SU-DHL-6 (cell line): ENCODE results near the gene BIRC7.
A peak's percentile ranks its signal among the peaks of the same experiment; 100 is the strongest.

Experiments used
- H2AFZ ChIP-seq: fragments of 200-600 bp; sonication (generic); 2 replicates; pipeline ENCODE4 v1.6.1; 2014; ENCODE audit warnings: low read depth, mild to moderate bottlenecking, moderate library complexity, mixed read lengths, antibody characterized with exemption, low read length; ENCODE audit not compliant: severe bottlenecking
- H3F3A ChIP-seq: fragments of 200-600 bp; shearing (Covaris generic); 2 replicates; pipeline ENCODE4 v1.6.0; 2016; ENCODE audit warnings: antibody characterized with exemption, mild to moderate bottlenecking; ENCODE audit not compliant: insufficient read depth
- H3K27ac ChIP-seq: fragments of 200-600 bp; sonication (generic); 2 replicates; pipeline ENCODE4 v1.5.1; 2016; ENCODE audit warnings: low read depth, mild to moderate bottlenecking, low read length, moderate library complexity, mixed read lengths
- H3K27me3 ChIP-seq: fragments of 200-600 bp; sonication (generic), shearing (Covaris generic); 2 replicates; pipeline ENCODE4 v1.6.0; 2014; ENCODE audit warnings: mild to moderate bottlenecking, low read length
- H3K36me3 ChIP-seq: fragments of 200-600 bp; sonication (generic); 2 replicates; pipeline ENCODE4 v1.6.1; 2014; ENCODE audit warnings: mild to moderate bottlenecking, low read length, mixed read lengths
- H3K4me2 ChIP-seq: fragments of 300-600, 200-600 bp; shearing (Covaris generic), sonication (generic); 2 replicates; pipeline ENCODE4 v1.6.0; 2014; ENCODE audit warnings: low read length, low read depth, mild to moderate bottlenecking; ENCODE audit not compliant: poor library complexity, severe bottlenecking
- H3K4me3 ChIP-seq: fragments of 200-600 bp; sonication (generic); 2 replicates; pipeline ENCODE4 v1.5.1; 2014; ENCODE audit warnings: antibody characterized with exemption, low read length, mild to moderate bottlenecking, mixed read lengths; ENCODE audit not compliant: insufficient read depth, poor library complexity, severe bottlenecking
- H3K79me2 ChIP-seq: fragments of 200-600 bp; sonication (generic); 2 replicates; pipeline ENCODE4 v1.6.1; 2014; ENCODE audit warnings: mild to moderate bottlenecking, low read length, moderate library complexity; ENCODE audit not compliant: insufficient read depth
- H3K9ac ChIP-seq: fragments of 200-600 bp; sonication (generic); 2 replicates; pipeline ENCODE4 v1.7.0; 2014; ENCODE audit warnings: mild to moderate bottlenecking, low read length
- H3K9me2 ChIP-seq: fragments of 200-600 bp; sonication (generic); replicated peaks from 2 replicates; pipeline ENCODE4 v1.6.1; 2014; ENCODE audit warnings: low read length; ENCODE audit not compliant: insufficient read depth
- H3K9me3 ChIP-seq: fragments of 200-600 bp; sonication (generic); 2 replicates; pipeline ENCODE4 v1.6.1; 2014; ENCODE audit warnings: low read length, mixed read lengths; ENCODE audit not compliant: insufficient read depth
- H4K20me1 ChIP-seq: fragments of 200-600 bp; sonication (generic); 2 replicates; pipeline ENCODE4 v1.6.1; 2014; ENCODE audit warnings: low read depth, mild to moderate bottlenecking, antibody characterized with exemption, low read length, moderate library complexity, mixed read lengths
- EZH2phosphoT487 ChIP-seq: fragments of 200-600 bp; sonication (generic), shearing (Covaris generic); conservative IDR thresholded peaks from 2 replicates; pipeline ENCODE4 v1.6.1; 2018; ENCODE audit warnings: mild to moderate bottlenecking, antibody characterized with exemption, low read length, moderate library complexity, mixed read lengths
- TF ChIP-seq, protein P1 (sequence below): fragments of 200-600 bp; sonication (generic); IDR thresholded peaks from one replicate; pipeline ENCODE4 v1.5.1; 2017; ENCODE audit warnings: antibody characterized with exemption, mild to moderate bottlenecking, low read length, moderate library complexity; ENCODE audit not compliant: insufficient read depth, poor library complexity, severe bottlenecking

The BIRC7 gene

DNA sequence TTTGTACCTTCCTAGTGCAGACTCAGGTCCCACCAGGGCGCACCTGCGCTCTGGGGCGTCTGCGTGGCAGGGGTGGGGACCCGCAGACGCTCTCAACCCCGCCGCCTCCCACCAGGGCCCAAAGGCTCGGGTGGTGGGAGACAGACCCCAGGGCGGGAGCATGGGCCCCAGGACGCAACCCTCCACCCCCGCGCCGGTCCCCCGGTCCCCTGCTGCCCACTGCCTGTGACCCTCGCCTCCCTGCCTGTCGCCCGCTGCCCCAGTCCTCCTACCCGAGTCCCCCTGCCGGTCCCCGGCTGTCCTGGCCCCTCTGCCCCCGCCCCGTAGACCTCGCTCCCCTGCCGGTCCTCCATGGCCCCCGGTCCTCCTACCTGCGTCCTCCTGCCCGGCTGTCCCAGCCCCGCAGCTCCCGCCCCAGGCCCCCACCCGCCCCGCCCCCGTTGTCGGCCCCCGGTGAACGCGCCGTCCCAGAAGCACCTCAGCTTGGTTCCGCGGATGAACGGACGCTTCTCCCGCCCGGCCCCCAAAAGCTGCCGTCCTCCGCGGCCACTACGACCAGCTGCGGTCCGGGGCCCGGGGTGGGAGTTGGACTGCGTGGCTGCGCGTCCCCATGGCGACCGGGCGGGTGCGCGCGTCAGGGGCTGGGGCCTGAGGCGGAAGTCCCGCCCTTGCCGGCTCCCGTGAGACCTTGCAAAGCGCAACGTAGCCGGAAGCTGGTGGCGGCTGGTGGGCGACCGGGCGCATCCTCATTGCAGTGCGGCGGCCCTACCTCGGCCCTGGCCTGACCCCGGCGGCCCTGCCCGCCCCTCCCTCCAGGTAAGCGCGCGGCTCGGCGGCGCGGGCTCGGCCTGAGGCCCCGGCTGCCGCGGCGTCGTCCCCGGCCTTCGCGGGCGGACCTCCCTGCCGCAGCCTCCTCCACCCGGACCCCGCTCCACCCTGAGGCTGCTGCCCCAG lies 36.7 kb downstream of the BIRC7 start, which contains the start of gene ARFGAP1:
TSS of gene ARFGAP1 (plus strand) at position 709 of the 954 bp plus-strand sequence. CDS start 2,768 bp downstream, outside the sequence.
- H3K27ac ChIP-seq: no peak within 1 kb of the TSS
- H3F3A ChIP-seq: no peaks in the 10 kb centered on the region
- H3K9ac ChIP-seq: peak within 1 kb of the TSS; percentile 75
- H3K79me2 ChIP-seq: peaks cover 30% of the 10 kb centered on the region
- TF ChIP-seq, protein P1, sequence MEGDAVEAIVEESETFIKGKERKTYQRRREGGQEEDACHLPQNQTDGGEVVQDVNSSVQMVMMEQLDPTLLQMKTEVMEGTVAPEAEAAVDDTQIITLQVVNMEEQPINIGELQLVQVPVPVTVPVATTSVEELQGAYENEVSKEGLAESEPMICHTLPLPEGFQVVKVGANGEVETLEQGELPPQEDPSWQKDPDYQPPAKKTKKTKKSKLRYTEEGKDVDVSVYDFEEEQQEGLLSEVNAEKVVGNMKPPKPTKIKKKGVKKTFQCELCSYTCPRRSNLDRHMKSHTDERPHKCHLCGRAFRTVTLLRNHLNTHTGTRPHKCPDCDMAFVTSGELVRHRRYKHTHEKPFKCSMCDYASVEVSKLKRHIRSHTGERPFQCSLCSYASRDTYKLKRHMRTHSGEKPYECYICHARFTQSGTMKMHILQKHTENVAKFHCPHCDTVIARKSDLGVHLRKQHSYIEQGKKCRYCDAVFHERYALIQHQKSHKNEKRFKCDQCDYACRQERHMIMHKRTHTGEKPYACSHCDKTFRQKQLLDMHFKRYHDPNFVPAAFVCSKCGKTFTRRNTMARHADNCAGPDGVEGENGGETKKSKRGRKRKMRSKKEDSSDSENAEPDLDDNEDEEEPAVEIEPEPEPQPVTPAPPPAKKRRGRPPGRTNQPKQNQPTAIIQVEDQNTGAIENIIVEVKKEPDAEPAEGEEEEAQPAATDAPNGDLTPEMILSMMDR: no peak
- no peak for TF ChIP-seq EZH2phosphoT487
- H3K4me3 ChIP-seq: peak within 1 kb of the TSS; percentile 98
- peak within 1 kb of the TSS; percentile 49 for H2AFZ ChIP-seq
- no peaks in the 10 kb centered on the region for H3K9me3 ChIP-seq
- H3K27me3 ChIP-seq: no peaks in the 10 kb centered on the region
- no peaks in the 10 kb centered on the region for H3K9me2 ChIP-seq
- H4K20me1 ChIP-seq: no peaks in the 10 kb centered on the region
- H3K4me2 ChIP-seq: peak within 1 kb of the TSS; percentile 95
- H3K36me3 ChIP-seq: no peaks in the 10 kb centered on the region

- no peaks in the 10 kb centered on the region for H3K9me2 ChIP-seq
- no peaks in the 10 kb centered on the region for H3K27me3 ChIP-seq
- peak overlapping the region; percentile 98 for H3K4me3 ChIP-seq
- H3K79me2 ChIP-seq: peaks cover 30% of the 10 kb centered on the region
- TF ChIP-seq, protein P1: no peak
- TF ChIP-seq EZH2phosphoT487: no peak
- peak overlapping the region; percentile 75 for H3K9ac ChIP-seq
- no peaks in the 10 kb centered on the region for H3K36me3 ChIP-seq
- H3K9me3 ChIP-seq: no peaks in the 10 kb centered on the region
- H2AFZ ChIP-seq: peak overlapping the region; percentile 49
- peak overlapping the region; percentile 95 for H3K4me2 ChIP-seq
- no peak overlapping the region for H3K27ac ChIP-seq
- H3F3A ChIP-seq: no peaks in the 10 kb centered on the region
- H4K20me1 ChIP-seq: no peaks in the 10 kb centered on the region
Measured at GRCh38 chr20:63273059-63273579, 37.4 kb downstream of the BIRC7 start.

DNA sequence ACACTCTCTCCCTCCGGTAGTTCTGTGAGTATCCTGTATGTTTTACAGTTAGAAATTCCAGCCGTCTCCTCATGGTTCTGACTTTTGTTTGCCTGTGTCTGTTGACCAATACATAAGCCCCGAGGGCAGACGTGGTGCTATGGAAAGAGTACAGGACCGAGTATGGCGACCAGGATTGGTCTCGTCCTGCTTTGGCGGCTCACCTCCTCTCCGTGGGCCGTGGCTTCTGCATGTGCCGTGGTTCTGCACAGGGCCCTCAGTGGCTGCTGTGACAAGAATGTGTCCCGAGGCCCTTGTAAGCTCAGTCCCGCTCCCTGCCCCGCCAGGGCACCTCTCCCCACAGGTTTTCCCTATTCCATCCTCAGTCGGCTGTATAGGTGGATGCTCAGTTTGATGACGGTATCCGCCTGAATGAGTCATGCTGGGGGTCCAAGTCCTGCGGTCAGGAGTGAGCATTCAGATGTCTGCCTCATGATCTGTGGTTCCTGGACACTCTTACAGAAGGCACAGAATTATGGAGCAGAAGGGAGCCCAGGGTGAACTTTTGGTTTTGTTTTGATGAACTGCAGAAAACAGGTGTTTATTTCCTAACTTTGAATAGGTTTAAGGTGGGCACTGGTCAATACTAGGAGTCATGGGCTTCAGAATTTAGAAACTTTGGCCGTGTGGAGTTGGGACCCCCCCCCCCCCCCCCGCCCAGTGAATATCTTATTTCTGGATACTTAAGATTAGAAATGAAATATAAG lies 38.1 kb downstream of the BIRC7 start:
- Histone ChIP-seq H3K36me3 (no peaks in the 10 kb centered on the region), H2AFZ (no peak overlapping the region), H3K79me2 (peaks cover 30% of the 10 kb centered on the region), H3K27ac (no peak overlapping the region), H3K27me3 (no peaks in the 10 kb centered on the region), H3F3A (no peaks in the 10 kb centered on the region), H3K4me3 (peak overlapping the region; percentile 98), H3K4me2 (peak overlapping the region; percentile 95), H4K20me1 (no peaks in the 10 kb centered on the region), H3K9ac (peak overlapping the region; percentile 75), H3K9me2 (no peaks in the 10 kb centered on the region), H3K9me3 (no peaks in the 10 kb centered on the region)
- no peak for TF ChIP-seq EZH2phosphoT487
- TF ChIP-seq, protein P1: no peak
